Endothelial cell of umbilical vein (primary cell): ENCODE results near the gene RASSF6.

Experiments
- GATA2 ChIP-seq: IDR thresholded peaks from 2 replicates; pipeline ENCODE4 v1.7.0; 2011; ENCODE audit warnings: low read depth, mild to moderate bottlenecking, moderate library complexity, mixed read lengths, low read length; ENCODE audit not compliant: insufficient read length, insufficient read depth
- POLR2A ChIP-seq: IDR thresholded peaks from 2 replicates; pipeline ENCODE4 v1.6.1; 2012; ENCODE audit warnings: low read depth, mild to moderate bottlenecking, control low read depth, low read length
- POLR2AphosphoS5 ChIP-seq: IDR thresholded peaks from 2 replicates; pipeline ENCODE4 v1.6.1; 2012; ENCODE audit warnings: low read depth, mild to moderate bottlenecking, control low read depth, low read length, moderate library complexity; ENCODE audit not compliant: insufficient read depth
- TF ChIP-seq, protein P1 (sequence below), 2 donors: IDR thresholded peaks; 1 replicate in 1 of 2; 2 replicates in 1 of 2; pipeline ENCODE4 v1.5.1; 2011; ENCODE audit warnings: low read length in 2 of 2, mild to moderate bottlenecking in 2 of 2, moderate library complexity in 2 of 2, control low read depth in 1 of 2, inconsistent platforms in 1 of 2, low read depth in 1 of 2; ENCODE audit not compliant: insufficient read depth in 1 of 2; ENCODE audit errors: extremely low read depth in 1 of 2

DNA sequence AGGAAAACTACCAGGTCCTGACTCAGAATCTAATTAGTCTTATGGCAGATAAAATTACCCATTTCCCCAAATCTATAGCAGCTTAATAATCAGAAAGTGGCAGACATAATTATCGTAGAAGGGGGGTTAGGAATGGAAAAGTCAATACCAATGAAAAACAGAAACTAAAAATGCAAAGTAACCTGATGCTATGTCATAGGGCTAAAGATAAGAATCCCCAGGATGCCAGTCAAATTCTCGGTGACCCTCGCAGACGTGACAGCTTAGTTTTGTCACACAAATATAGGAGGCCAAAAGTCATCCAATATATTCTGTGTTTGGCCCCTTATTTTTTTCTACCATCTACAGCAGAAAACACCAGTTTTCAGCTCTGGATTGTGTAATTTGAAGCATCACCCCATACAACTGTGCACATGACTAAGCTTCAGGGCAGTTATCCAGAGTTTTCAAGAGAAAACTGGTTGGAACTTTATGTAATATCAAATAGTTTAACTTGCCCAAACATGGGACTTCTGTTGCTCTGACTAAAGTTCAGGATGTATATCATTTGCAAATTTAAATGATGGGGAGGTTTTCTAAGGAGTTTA, 30.9 kb downstream of the RASSF6 start:
- TF ChIP-seq POLR2AphosphoS5 (no peak), POLR2A (no peak), GATA2 (no peak)
- TF ChIP-seq, protein P1, sequence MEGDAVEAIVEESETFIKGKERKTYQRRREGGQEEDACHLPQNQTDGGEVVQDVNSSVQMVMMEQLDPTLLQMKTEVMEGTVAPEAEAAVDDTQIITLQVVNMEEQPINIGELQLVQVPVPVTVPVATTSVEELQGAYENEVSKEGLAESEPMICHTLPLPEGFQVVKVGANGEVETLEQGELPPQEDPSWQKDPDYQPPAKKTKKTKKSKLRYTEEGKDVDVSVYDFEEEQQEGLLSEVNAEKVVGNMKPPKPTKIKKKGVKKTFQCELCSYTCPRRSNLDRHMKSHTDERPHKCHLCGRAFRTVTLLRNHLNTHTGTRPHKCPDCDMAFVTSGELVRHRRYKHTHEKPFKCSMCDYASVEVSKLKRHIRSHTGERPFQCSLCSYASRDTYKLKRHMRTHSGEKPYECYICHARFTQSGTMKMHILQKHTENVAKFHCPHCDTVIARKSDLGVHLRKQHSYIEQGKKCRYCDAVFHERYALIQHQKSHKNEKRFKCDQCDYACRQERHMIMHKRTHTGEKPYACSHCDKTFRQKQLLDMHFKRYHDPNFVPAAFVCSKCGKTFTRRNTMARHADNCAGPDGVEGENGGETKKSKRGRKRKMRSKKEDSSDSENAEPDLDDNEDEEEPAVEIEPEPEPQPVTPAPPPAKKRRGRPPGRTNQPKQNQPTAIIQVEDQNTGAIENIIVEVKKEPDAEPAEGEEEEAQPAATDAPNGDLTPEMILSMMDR (IDR thresholded peaks at IDR 0.05; ENCODE audit: extremely low read depth in 1 of 2, insufficient read depth in 1 of 2, low read depth in 1 of 2, low read length in 2 of 2) = no peak
